Measurements from ENCODE around the gene MYO10.

GRCh38 chr5:16930496-16930895 lies 5.6 kb downstream of the MYO10 start:
- no peak for TF ChIP-seq CTCF (IDR thresholded peaks at IDR 0.05)
- TF ChIP-seq POLR2A (IDR thresholded peaks at IDR 0.05) = no peak
